Right atrium auricular region (tissue), 2 donors: Measurements from ENCODE around the gene MCC. TPM values are rescaled to one million over a fixed set of nuclear protein-coding genes. Genes with fewer than 3 reads are reported as not detected.

ENCODE experiments used
- DNase-seq: peaks from one replicate; pipeline ENCODE4 v3.0.0-alpha.2; 2019; ENCODE audit warnings: low spot score
- H3K27ac ChIP-seq, 2 donors: fragments of 200-600 bp; sonication (generic); 1 replicate in 1 of 2; 2 replicates in 1 of 2; pipeline ENCODE4 v1.5.1; 2016 to 2019
- H3K27me3 ChIP-seq, 2 donors: fragments of 200-600 bp; sonication (generic); one replicate each; pipeline versions ENCODE4 v1.5.1 to v1.6.0; 2017 to 2019
- H3K36me3 ChIP-seq: fragments of 200-600 bp; sonication (generic); one replicate; pipeline ENCODE4 v1.5.1; 2016
- H3K4me1 ChIP-seq, 2 donors: fragments of 200-600 bp; sonication (generic); one replicate each; pipeline versions ENCODE4 v1.5.1 to v1.6.0; 2017 to 2019
- H3K4me3 ChIP-seq, 2 donors: fragments of 200-600 bp; sonication (generic); 1 replicate in 1 of 2; 2 replicates in 1 of 2; pipeline ENCODE4 v1.5.1; 2017 to 2019; ENCODE audit warnings: mild to moderate bottlenecking in 1 of 2, moderate library complexity in 1 of 2
- H3K9me3 ChIP-seq, 2 donors: fragments of 200-600 bp; sonication (generic); one replicate each; pipeline ENCODE4 v1.5.1; 2019
- CTCF ChIP-seq, 2 donors: fragments of 200-600 bp; sonication (generic); IDR thresholded peaks; one replicate each; pipeline ENCODE4 v1.5.1; 2019; ENCODE audit warnings: antibody characterized with exemption in 2 of 2
- total RNA-seq, 2 donors: library from RNA; depleted of rRNA; stranded (reverse); fragments of >200 nt; gene quantifications; one replicate each; pipeline ENCODE4 v1.1.0, GENCODE V29; 2016

The MCC gene
- total RNA-seq, 2 donors from 2014 or later = 28.8 to 31.7 TPM

GRCh38 chr5:113270086-113270485 is 218.2 kb downstream of the MCC start:
- Histone ChIP-seq H3K27me3 (no peaks in the 10 kb centered on the region), H3K27ac (no peak overlapping the region), H3K36me3 (no peaks in the 10 kb centered on the region)

GRCh38 chr5:113269023-113269997 is 218.9 kb downstream of the MCC start:
- Histone ChIP-seq H3K27ac (no peak overlapping the region), H3K27me3 (no peaks in the 10 kb centered on the region), H3K4me1 (peaks cover 0 to 60% of the 10 kb centered on the region in 2 donors), H3K4me3 (no peak overlapping the region), H3K9me3 (no peaks in the 10 kb centered on the region), H3K36me3 (no peaks in the 10 kb centered on the region)
- TF ChIP-seq CTCF (IDR thresholded peaks at IDR 0.05) = no peak
- DNase-seq = no peak

More at GRCh38 chr5:113270086-113270485, 218.2 kb downstream of the MCC start:
- no peak overlapping the region for H3K4me3 ChIP-seq
- no peak for DNase-seq
- no peak for TF ChIP-seq CTCF (IDR thresholded peaks at IDR 0.05)
- H3K4me1 ChIP-seq = peaks cover 0 to 68% of the 10 kb centered on the region in 2 donors
- H3K9me3 ChIP-seq = no peaks in the 10 kb centered on the region

GRCh38 chr5:113268232-113268631 is 220.0 kb downstream of the MCC start:
- H3K4me1 ChIP-seq = peaks cover 0 to 60% of the 10 kb centered on the region in 2 donors
- no peak for DNase-seq
- H3K27ac ChIP-seq = no peak overlapping the region
- no peaks in the 10 kb centered on the region for H3K36me3 ChIP-seq
- H3K4me3 ChIP-seq = no peak overlapping the region
- TF ChIP-seq CTCF (IDR thresholded peaks at IDR 0.05) = no peak
- no peaks in the 10 kb centered on the region for H3K9me3 ChIP-seq
- no peaks in the 10 kb centered on the region for H3K27me3 ChIP-seq

GRCh38 chr5:113267361-113267900 is 220.8 kb downstream of the MCC start:
- H3K36me3 ChIP-seq = no peaks in the 10 kb centered on the region
- H3K27me3 ChIP-seq = no peaks in the 10 kb centered on the region
- DNase-seq = no peak
- no peak overlapping the region for H3K4me3 ChIP-seq
- H3K4me1 ChIP-seq = peaks cover 0 to 52% of the 10 kb centered on the region in 2 donors
- no peak overlapping the region for H3K27ac ChIP-seq
- TF ChIP-seq CTCF (IDR thresholded peaks at IDR 0.05) = no peak
- no peaks in the 10 kb centered on the region for H3K9me3 ChIP-seq

- Histone ChIP-seq H3K27ac (no peak overlapping the region), H3K4me1 (peaks cover 0 to 47% of the 10 kb centered on the region in 2 donors)
- no peak for TF ChIP-seq CTCF (IDR thresholded peaks at IDR 0.05)
Measured at GRCh38 chr5:113266913-113267227, 221.4 kb downstream of the MCC start.

More at GRCh38 chr5:113266913-113267227, 221.4 kb downstream of the MCC start:
- Histone ChIP-seq H3K36me3 (no peaks in the 10 kb centered on the region), H3K27me3 (no peaks in the 10 kb centered on the region), H3K4me3 (no peak overlapping the region), H3K9me3 (no peaks in the 10 kb centered on the region)
- DNase-seq = no peak
